Muscle layer of duodenum (tissue), 2 donors: ENCODE data around the gene EML6.

Source experiments
- H3K27ac ChIP-seq: one replicate; pipeline ENCODE4 v1.7.0; 2013; ENCODE audit warnings: mild to moderate bottlenecking, low read length
- H3K27me3 ChIP-seq: one replicate; pipeline ENCODE4 v1.7.0; 2013; ENCODE audit warnings: low read depth, mild to moderate bottlenecking, control low read depth, low read length
- H3K36me3 ChIP-seq, 2 donors: one replicate each; pipeline ENCODE4 v1.7.0; 2013; ENCODE audit warnings: low read length in 2 of 2, control low read depth in 1 of 2, mild to moderate bottlenecking in 1 of 2; ENCODE audit not compliant: insufficient read depth in 2 of 2, control insufficient read depth in 1 of 2
- H3K4me1 ChIP-seq, 2 donors: one replicate each; pipeline ENCODE4 v1.7.0; 2013; ENCODE audit warnings: low read length in 2 of 2, mild to moderate bottlenecking in 2 of 2, control low read depth in 1 of 2, moderate library complexity in 1 of 2; ENCODE audit not compliant: insufficient read depth in 2 of 2, control insufficient read depth in 1 of 2
- H3K4me3 ChIP-seq, 2 donors: one replicate each; pipeline ENCODE4 v1.7.0; 2013; ENCODE audit warnings: low read length in 2 of 2, low read depth in 1 of 2, mild to moderate bottlenecking in 1 of 2
- H3K9me3 ChIP-seq, 2 donors: one replicate each; pipeline ENCODE4 v1.7.0; 2013; ENCODE audit warnings: low read length in 2 of 2, control low read depth in 1 of 2, mild to moderate bottlenecking in 1 of 2; ENCODE audit not compliant: control insufficient read depth in 1 of 2
- donor health status: healthy.

Gene EML6

DNA sequence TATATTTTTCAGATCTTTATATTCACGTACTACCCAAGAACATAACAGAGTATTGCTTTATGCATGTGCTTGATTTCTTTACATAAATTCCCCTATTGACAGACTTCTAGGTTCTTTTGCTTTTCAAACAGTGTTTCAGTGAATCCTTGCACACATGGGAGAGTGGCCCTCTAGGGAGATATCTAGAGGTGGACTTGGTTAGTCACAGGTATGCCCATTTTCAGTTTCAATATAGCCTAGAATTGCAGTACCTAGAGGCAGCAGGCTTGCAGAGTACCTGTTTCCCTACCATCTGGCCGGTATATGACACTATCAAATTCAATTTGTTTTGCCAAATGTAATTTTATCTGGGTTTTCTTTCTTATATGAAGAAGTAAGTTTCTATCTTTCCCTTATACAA is 36.8 kb downstream of the EML6 start:
- Histone ChIP-seq H3K27ac (no peak overlapping the region), H3K4me3 (no peak overlapping the region)

DNA sequence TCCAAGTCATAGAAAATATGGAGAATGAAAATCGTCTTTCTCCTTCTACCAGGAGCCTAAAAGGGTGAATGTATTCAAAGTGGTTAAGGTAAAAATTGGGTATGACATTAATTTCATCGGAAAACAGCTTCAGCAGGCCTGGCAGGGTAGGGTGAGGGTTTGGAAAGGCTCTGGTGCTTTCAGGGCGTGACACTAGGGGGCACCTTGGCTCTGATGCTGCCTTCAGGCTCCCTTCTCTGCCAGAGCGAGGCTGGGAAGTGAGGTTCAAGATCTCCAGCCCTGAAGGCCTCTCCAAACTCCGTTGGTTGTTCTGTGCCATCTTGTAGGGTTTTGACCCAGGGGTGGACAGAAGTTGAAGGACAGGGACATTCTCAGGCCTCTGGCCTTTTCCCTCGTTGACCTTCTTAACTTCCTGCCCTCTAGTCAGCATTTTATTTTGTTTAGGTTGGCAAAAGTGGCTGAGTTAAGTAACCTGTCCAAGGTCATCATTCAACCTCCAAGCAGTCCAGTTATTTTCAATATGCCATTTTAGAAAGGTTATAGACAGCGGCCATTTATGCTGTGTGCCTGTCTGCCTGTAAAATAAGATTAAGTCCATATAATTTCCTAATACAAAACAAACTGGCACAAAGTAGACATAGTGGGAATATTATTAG is 40.3 kb downstream of the EML6 start:
- no peak overlapping the region for H3K27ac ChIP-seq
- no peaks in the 10 kb centered on the region for H3K4me1 ChIP-seq
- H3K27me3 ChIP-seq = no peaks in the 10 kb centered on the region
- no peak overlapping the region for H3K4me3 ChIP-seq
- H3K9me3 ChIP-seq = no peaks in the 10 kb centered on the region
- no peaks in the 10 kb centered on the region for H3K36me3 ChIP-seq

More for the DNA sequence above, 36.8 kb downstream of the EML6 start:
- no peaks in the 10 kb centered on the region for H3K4me1 ChIP-seq
- no peaks in the 10 kb centered on the region for H3K27me3 ChIP-seq
- H3K36me3 ChIP-seq = no peaks in the 10 kb centered on the region
- H3K9me3 ChIP-seq = no peaks in the 10 kb centered on the region

DNA sequence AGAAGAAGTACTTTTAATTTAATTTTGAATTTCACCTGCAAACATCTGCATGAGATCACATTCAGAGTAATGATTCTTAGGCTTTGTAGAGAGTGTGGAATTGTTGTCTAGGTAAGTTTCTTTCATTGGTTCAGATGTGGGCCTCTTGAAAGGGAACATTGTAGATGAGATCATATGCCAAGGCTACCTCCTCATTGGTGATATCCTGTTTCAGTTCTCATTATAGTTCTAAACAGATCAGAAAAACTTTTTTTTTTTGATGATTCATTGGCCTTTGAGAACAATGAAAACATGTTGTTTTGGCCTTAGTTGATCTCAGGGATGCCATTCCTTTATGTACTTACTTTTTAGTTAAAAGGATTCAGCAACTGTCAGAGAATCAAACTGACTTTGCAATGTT is 44.5 kb downstream of the EML6 start:
- no peaks in the 10 kb centered on the region for H3K27me3 ChIP-seq
- no peaks in the 10 kb centered on the region for H3K4me1 ChIP-seq
- H3K9me3 ChIP-seq = no peaks in the 10 kb centered on the region
- no peak overlapping the region for H3K27ac ChIP-seq
- H3K4me3 ChIP-seq = no peak overlapping the region
- H3K36me3 ChIP-seq = no peaks in the 10 kb centered on the region

DNA sequence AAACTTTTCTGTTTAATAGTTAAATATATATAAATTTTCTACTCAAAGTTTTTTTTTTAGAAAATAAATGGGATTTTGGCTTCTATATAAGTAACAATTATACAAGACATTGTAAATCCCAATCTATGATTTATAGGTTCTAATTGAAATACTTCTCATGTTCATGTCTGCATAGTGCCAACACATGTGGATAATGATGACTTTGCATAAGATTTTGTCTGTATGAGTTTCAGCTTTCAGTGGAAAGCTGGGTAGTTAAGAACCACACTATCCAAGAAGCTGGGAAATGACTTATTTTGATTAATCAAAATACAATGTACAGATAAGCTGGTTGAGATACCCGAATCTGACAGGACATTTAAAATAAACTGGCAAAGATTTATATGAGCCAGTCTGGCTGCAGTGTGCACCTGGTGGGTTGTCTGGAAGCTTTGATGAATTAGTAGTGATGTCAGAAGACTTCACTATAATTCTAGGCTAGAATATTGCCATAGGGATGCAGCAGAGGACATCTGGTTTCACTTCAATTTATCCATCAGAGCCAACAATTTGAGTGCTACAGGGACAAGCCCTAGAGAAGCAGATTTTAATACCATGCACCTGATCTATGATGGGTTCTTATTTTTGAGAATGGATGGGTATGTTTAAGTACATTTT is 45.4 kb downstream of the EML6 start:
- Histone ChIP-seq H3K9me3 (no peaks in the 10 kb centered on the region), H3K27ac (no peak overlapping the region), H3K36me3 (no peaks in the 10 kb centered on the region), H3K27me3 (no peaks in the 10 kb centered on the region), H3K4me1 (no peaks in the 10 kb centered on the region), H3K4me3 (no peak overlapping the region)

DNA sequence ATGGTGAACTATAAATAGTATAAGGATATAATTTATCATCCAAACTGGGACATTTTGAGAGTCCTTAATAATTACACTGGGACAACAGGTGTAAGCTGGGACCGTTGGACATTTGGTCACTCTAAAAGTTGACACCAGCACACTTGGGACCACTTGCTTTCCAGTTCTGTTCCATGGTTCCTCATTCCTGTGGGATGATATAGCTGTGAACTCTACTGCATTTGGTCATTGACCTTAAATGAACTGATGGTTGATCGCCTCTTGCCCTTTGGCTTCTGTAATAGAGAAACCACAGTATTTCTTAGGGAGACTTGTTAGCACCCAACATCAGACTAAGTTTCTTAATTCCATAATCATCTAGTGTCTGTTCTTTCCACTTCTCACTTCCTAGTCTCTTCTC is 46.7 kb downstream of the EML6 start:
- Histone ChIP-seq H3K4me1 (no peaks in the 10 kb centered on the region), H3K27ac (no peak overlapping the region), H3K27me3 (no peaks in the 10 kb centered on the region), H3K36me3 (no peaks in the 10 kb centered on the region), H3K4me3 (no peak overlapping the region), H3K9me3 (peaks cover under 1 to 6% of the 10 kb centered on the region in 2 donors)

DNA sequence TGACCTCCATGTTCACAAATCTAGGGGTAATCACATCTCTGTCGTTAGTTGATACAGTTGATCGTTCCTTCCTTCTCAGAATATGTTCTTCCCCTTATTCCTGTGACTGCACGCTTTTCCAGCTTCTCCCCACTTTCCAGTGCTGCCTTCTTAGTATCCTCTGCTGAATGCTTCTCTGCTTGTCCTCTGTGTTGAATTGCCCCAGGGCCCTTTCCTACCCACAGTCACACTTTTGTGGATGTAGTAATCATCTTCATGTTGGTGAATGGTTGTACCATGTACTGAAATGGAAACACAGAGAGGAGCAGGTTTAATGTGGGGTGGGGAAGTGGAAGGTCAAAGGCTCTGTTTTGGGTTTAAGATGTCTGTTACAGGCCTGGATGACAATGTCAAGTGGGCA is 47.2 kb downstream of the EML6 start:
- Histone ChIP-seq H3K9me3 (peaks cover 5 to 9% of the 10 kb centered on the region in 2 donors), H3K27ac (no peak overlapping the region), H3K36me3 (no peaks in the 10 kb centered on the region), H3K4me1 (no peaks in the 10 kb centered on the region), H3K4me3 (no peak overlapping the region), H3K27me3 (no peaks in the 10 kb centered on the region)

DNA sequence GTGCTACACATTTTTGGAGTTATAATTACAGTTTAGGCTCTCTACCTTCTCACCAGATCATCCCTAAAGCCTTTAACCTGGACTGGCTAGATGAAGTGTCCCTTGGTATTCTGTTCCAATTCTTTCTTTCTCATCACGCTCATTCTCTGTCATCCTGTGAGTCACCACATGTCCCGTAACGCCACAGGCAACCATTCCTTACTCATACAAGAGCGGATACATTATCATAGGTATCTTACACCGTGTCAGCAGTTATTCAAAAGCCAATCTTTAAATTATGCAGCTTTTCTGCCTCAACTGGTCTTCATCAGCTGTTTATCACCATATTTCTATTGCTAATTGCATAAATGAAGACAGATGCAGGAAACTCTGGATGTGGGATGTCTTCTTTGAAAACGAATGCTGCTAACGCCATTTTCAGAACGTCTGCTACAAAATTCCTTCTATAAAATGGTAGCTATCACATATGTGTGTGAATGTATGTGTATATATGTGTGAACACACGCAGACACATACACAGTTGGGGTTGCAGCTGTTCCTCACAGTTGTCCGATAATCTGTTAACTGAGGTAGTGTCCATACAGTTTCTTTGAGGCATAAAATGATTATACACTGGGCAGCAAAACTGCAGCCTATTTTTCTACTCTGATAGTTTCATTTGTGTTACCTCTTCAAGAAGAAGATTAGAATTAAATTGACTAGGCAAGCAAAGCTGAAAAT is 47.9 kb downstream of the EML6 start:
- H3K9me3 ChIP-seq = peaks cover 5 to 9% of the 10 kb centered on the region in 2 donors
- H3K27me3 ChIP-seq = no peaks in the 10 kb centered on the region
- no peaks in the 10 kb centered on the region for H3K4me1 ChIP-seq
- H3K4me3 ChIP-seq = no peak overlapping the region
- H3K36me3 ChIP-seq = no peaks in the 10 kb centered on the region
- no peak overlapping the region for H3K27ac ChIP-seq

DNA sequence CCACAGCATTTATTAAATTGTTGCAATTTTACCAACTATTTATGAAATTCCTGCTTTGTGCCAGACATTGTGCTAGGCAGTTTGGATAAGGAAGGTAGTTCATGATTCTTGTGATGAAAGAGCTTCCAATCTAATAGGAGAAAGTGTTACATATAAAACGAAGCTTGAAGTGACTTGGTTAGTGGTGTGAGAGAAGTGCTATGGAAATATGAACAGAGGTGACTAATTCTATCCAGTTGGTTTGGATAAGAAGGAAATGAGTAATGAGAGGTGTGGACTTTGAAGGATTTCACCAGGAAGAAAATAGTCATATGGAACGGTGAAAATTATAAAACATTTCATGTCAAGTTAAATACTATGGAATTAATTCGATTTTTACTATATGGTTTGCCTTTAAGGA is 48.6 kb downstream of the EML6 start:
- Histone ChIP-seq H3K9me3 (peaks cover 7 to 9% of the 10 kb centered on the region in 2 donors), H3K27me3 (no peaks in the 10 kb centered on the region), H3K4me3 (no peak overlapping the region), H3K36me3 (no peaks in the 10 kb centered on the region), H3K27ac (no peak overlapping the region), H3K4me1 (no peaks in the 10 kb centered on the region)

DNA sequence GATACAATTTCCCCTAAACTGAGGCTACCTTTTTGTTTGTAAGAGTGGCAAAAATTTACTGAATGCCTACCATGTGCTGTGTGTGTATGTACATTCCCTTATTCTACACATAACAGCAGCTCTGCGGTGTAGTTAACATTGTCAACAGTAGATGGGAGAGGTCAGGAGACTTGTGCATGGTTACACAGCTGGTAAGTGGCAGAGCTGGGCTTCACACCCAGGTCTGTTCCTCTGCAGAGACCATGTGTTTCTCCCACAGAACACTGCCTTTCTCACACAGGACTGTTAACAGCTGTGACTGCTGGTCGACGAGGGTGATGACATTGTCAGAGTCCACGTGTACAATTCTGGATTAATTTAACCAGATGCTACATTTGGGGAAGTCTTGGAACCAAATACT is 49.1 kb downstream of the EML6 start:
- Histone ChIP-seq H3K9me3 (peaks cover 7 to 9% of the 10 kb centered on the region in 2 donors), H3K36me3 (no peaks in the 10 kb centered on the region), H3K27me3 (no peaks in the 10 kb centered on the region), H3K4me3 (no peak overlapping the region), H3K4me1 (no peaks in the 10 kb centered on the region), H3K27ac (no peak overlapping the region)

DNA sequence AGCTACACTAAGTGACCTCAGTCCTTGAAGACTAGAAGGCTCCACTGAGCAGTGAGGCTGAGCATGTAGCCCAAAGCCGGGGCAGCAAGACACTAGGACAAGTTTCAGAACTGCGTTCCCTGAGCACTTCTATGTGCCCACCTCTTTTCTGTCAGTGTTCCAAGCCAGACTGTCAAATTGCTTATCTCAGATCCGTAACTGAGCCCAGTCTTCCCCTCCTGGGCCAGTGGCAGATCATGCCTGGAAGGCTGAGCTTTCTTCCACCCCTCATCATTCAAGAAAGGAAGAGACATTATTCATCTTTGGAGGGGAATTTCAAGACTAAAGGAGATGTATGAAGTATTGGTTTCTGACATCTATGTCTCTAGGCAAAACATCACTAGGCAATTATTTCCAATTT is 49.8 kb downstream of the EML6 start:
- Histone ChIP-seq H3K4me1 (no peaks in the 10 kb centered on the region), H3K4me3 (no peak overlapping the region)

DNA sequence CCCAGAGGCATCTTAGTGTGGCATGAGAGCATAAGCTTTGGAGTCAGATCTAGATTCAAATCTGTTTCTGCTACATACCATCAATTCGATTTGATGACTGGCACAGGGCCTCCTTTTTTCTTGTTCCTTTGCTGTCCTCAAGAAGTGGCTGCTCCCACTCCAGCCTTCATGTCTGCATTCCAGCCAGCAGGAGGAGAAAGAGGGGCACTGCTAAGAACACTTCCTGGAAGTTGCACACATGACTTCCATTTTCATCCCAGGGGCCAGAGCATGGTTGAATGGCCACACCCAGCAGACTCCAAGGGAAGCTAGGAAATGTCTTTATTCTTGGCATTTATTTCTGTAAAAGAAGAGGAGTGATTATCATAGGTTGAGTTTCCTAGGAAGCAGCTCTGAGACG is 50.4 kb downstream of the EML6 start:
- no peak overlapping the region for H3K4me3 ChIP-seq
- no peak overlapping the region for H3K27ac ChIP-seq
- peaks cover 7 to 9% of the 10 kb centered on the region in 2 donors for H3K9me3 ChIP-seq
- no peaks in the 10 kb centered on the region for H3K36me3 ChIP-seq
- no peaks in the 10 kb centered on the region for H3K27me3 ChIP-seq
- no peaks in the 10 kb centered on the region for H3K4me1 ChIP-seq

More for the DNA sequence above, 49.8 kb downstream of the EML6 start:
- H3K36me3 ChIP-seq = no peaks in the 10 kb centered on the region
- no peak overlapping the region for H3K27ac ChIP-seq
- H3K27me3 ChIP-seq = no peaks in the 10 kb centered on the region
- H3K9me3 ChIP-seq = peaks cover 7 to 9% of the 10 kb centered on the region in 2 donors
